ENCODE measurements around the gene CFI.

CFI gene

GRCh38 chr4:109801895-109802319, at the start of gene CFI:
TSS of gene CFI (minus strand) at chr4:109801999. CDS start at chr4:109801971, 28 bp downstream.
- peak; percentile 74 for DNase-seq (ENCODE audit: low spot score)

- DNase-seq (ENCODE audit: low spot score), result no peak
Observed at GRCh38 chr4:109850601-109851000, 48.8 kb upstream of the CFI start.

- DNase-seq (ENCODE audit: low spot score), result no peak
Observed at GRCh38 chr4:109848501-109848900, 46.7 kb upstream of the CFI start.

- DNase-seq (ENCODE audit: low spot score), result no peak
Observed at GRCh38 chr4:109847896-109848442, 46.2 kb upstream of the CFI start, which contains the start of gene LRIT3. TSS of gene LRIT3 (plus strand) at chr4:109848107. CDS start at chr4:109848202, 95 bp downstream.

DNA sequence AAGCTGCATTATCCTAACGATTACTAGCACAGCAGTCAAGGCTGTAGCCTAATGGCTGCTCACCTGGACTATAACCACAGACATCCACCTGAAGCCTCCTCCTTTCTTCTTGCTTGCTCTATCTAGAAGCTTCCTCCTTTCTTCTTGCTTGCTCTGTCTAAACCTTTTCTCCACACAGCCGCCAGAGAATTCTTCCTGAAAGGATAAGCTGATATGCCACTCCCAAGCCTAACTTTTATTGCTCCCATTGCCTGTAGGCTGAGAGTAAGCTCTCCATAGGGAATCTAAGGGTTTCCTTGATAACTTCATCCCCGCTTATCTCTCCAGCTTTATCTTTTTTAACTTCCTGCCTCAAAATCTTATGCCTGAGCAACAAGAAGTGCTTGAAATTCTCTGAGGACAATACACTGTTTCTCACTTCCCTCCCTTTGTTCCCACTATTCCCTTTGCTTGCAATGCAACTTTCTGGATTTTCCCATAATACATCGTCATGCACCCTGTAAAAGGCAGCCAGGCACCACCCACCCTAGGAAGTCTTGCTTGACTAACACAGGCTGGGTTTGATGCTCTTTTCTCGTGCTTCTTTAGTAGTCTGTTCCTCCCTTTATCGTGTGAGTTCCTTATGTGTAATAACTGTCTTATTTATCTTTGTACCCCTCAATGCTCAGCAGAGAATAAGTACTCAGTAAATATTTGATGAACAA, 44.7 kb upstream of the CFI start:
- no peak for DNase-seq (ENCODE audit: low spot score)

GRCh38 chr4:109836985-109837384, 35.2 kb upstream of the CFI start:
- DNase-seq (ENCODE audit: low spot score), result no peak

- DNase-seq (ENCODE audit: low spot score), result no peak
Observed at GRCh38 chr4:109833756-109834155, 32.0 kb upstream of the CFI start.

DNA sequence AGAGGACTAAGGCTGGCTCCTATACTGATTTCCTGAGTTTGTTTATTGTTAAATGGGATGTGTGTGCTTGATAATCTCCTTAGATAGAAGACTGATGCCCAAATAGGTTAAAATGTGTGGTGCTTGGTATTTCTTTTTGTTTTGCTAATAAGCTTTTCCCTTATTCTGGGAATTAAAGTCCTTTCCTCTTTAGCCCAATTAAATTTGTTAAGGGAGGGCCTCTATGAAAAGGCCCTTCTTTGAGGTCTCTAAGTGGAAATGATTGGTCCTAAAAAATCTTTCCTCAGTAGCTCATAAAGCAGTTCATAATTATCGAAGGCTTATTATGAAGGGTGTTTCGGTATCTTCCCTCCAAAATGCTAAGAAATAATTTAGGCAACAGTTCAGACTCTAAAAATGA, 25.9 kb upstream of the CFI start, which contains the start of gene RRH:
RRH (plus strand) TSS at position 301 of the 400 bp plus-strand sequence; CDS start at position 357, 56 bp downstream.
- no peak for DNase-seq (ENCODE audit: low spot score)

DNA sequence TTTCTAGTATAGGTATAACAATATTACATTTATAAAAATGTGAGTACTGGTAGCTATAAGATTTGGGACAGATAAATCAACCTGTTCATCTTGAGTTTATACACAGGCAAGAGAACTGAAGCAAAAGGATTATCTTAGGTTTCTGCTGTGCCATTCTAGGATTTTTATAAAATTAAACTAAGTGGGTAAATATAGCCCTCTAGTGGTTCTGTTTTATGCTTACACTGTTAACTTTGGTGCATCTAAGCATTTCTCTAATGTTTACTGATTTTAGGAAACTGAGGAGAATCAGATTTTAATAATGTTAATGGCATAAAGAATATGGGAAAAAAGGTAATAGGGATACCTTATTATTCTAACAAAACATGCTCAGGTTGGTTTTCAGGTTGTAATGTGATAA, 24.9 kb upstream of the CFI start:
- peak; percentile 20 for DNase-seq (ENCODE audit: low spot score)

GRCh38 chr4:109821185-109821584, 19.4 kb upstream of the CFI start:
- no peak for DNase-seq (ENCODE audit: low spot score)

GRCh38 chr4:109820563-109820962, 18.8 kb upstream of the CFI start:
- no peak for DNase-seq (ENCODE audit: low spot score)

DNA sequence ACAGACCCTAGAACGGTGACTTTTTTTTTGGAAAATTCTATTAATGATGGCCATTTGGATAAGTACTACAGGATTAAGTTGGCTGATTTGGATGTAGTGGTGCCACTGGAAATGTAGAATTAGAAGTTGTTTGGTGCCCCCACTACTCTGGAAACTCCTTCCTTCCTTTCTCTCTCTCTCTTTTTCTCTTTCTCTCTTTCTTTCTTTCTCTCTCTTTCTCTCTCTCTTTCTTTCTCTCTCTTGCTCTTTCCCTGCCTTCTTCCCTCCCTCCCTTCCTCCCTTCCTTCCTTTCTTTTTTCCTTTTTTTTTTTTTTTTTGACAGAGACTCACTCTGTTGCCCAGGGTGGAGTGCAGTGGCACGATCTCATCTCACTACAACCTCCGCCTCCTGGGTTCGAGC, 16.5 kb upstream of the CFI start:
- no peak for DNase-seq (ENCODE audit: low spot score)

DNA sequence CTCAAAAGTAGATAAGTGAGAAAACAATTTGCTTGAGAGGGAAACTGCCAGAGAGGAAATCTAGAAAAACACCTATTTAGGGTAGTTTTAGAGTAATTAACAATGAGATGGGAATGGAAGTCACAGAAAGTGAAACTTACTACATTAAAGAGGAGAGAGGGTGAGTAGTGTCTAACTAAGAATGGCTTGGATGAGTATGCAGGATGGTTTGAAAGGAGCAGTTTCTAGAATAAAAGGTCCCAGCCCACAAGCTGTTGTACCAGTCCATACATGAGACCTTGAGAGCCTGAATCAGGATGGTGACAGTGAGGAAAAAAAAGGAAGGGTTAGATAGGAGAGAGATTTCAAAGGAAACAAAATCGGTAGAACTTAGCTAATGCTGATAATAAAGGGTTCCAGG, 15.1 kb upstream of the CFI start:
- no peak for DNase-seq (ENCODE audit: low spot score)

DNA sequence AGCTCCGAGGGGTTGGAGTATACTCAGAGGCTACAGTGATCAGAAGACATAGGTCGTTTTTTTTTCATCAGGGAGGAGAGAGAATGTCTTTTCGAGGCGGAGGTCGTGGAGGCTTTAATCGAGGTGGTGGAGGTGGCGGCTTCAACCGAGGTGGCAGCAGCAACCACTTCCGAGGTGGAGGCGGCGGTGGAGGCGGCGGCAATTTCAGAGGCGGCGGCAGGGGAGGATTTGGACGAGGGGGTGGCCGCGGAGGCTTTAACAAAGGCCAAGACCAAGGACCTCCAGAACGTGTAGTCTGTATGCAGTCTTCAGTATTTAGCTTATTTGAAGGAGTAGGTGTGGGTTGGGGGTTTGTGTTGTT, 14.3 kb upstream of the CFI start:
- DNase-seq (ENCODE audit: low spot score), result peak; percentile 17

DNA sequence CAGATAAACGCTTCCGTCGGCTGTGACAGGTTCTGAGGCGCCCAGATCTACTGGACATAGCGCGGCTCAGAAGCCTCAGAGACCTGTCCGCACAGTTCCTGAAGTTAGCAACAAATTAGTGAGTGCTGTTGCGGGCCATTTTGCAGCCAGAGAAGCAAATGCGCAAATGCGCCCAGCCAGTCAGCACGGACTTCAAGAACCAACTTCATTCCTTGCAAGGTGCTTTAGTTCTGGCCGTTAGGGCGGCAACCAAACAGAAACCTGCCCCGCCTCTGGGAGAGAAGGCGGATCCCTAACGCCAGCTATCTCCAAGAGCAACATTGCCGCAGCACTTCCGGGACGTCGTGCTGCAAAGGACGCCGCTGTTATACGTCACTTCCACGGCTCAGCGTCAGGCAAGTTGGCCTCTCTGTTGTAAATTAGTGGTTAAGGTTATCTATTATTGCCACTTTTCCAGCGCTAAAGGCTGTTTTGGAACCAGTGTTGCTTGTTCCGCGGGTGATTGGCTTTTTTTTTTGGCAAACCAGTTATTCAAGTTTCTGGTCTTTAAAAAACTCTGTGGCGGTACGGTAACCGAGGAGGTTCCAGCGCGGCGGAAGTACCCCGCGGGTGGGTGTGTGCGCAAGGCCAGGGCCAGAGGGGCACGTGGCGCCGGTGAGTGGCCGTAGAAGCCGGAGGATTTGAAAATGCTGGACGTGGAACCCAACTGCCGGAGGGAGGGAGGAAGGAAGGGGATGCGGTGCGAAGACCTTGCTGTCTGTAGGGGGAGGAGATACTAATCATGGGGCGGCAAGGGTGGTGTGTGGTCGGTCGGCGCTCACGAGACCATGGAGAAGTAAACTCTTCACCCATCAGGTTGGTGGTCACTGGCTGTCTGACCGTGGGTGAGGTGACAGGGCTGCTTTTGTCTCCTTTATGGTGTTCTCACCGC, 13.6 kb upstream of the CFI start, which contains the start of gene GAR1:
GAR1 (plus strand) TSS at position 612 of the 931 bp plus-strand sequence. CDS start 403 bp downstream, outside the sequence.
- DNase-seq (ENCODE audit: low spot score), result peak; percentile 96

- no peak for DNase-seq (ENCODE audit: low spot score)
Observed at GRCh38 chr4:109811707-109812106, 9.9 kb upstream of the CFI start.

- DNase-seq (ENCODE audit: low spot score), result no peak
Observed at GRCh38 chr4:109810552-109811387, 9.0 kb upstream of the CFI start.

- DNase-seq (ENCODE audit: low spot score), result no peak
Observed at GRCh38 chr4:109809655-109810054, 7.9 kb upstream of the CFI start.

- DNase-seq (ENCODE audit: low spot score), result peak; percentile 66
Observed at GRCh38 chr4:109803924-109804571, 2.2 kb upstream of the CFI start.

- DNase-seq (ENCODE audit: low spot score), result peak; percentile 21
Observed at GRCh38 chr4:109801099-109801789, 555 bp downstream of the CFI start.
